Spleen (tissue), 11 donors: ENCODE measurements around the gene MEOX1. TPM values are rescaled to one million over a fixed set of nuclear protein-coding genes. Genes with fewer than 3 reads are reported as not detected.

ENCODE experiments used
- DNase-seq: peaks from one replicate; pipeline ENCODE4 v3.0.0-alpha.2; 2020
- H3K27ac ChIP-seq, 8 donors: fragments of 200-600 bp; sonication (generic) in 7 of 8; 1 replicate in 4 of 8; 2 replicates in 4 of 8; pipeline versions ENCODE4 v1.5.0 to v1.8.0; 2016 to 2021; ENCODE audit warnings: inconsistent platforms in 4 of 8, mild to moderate bottlenecking in 4 of 8, moderate library complexity in 1 of 8
- H3K27me3 ChIP-seq, 7 donors: fragments of 200-600 bp; sonication (generic) in 6 of 7; replicated peaks in 1 of 7; 1 replicate in 4 of 7; 2 replicates in 3 of 7; pipeline versions ENCODE4 v1.5.0 to v1.8.0; 2016 to 2021; ENCODE audit warnings: inconsistent platforms in 3 of 7, mild to moderate bottlenecking in 1 of 7
- H3K36me3 ChIP-seq, 6 donors: fragments of 200-600 bp; sonication (generic) in 5 of 6; 1 replicate in 4 of 6; 2 replicates in 2 of 6; pipeline versions ENCODE4 v1.5.0 to v1.8.0; 2016 to 2021; ENCODE audit warnings: inconsistent platforms in 2 of 6
- H3K4me1 ChIP-seq, 6 donors: fragments of 200-600 bp; sonication (generic) in 5 of 6; 1 replicate in 3 of 6; 2 replicates in 3 of 6; pipeline versions ENCODE4 v1.5.0 to v1.8.0; 2016 to 2021; ENCODE audit warnings: inconsistent platforms in 3 of 6
- H3K4me3 ChIP-seq, 8 donors: fragments of 200-600 bp; sonication (generic) in 7 of 8; 1 replicate in 4 of 8; 2 replicates in 4 of 8; pipeline versions ENCODE4 v1.5.0 to v1.8.0; 2016 to 2021; ENCODE audit warnings: inconsistent platforms in 4 of 8, mild to moderate bottlenecking in 4 of 8, moderate library complexity in 2 of 8
- H3K9me3 ChIP-seq, 8 donors: fragments of 200-600 bp; sonication (generic) in 7 of 8; 1 replicate in 4 of 8; 2 replicates in 4 of 8; pipeline versions ENCODE4 v1.5.0 to v1.8.0; 2016 to 2021; ENCODE audit warnings: inconsistent platforms in 4 of 8
- CTCF ChIP-seq, 11 experiments: fragments of 200-600 bp in 7 of 11; fragments of 450-650 bp in 4 of 11; sonication (generic) in 4 of 11; IDR thresholded peaks in 8 of 11; conservative IDR thresholded peaks in 3 of 11; 1 replicate in 7 of 11; 2 replicates in 4 of 11; pipeline versions ENCODE4 v1.4.0 to v1.8.0; 2016 to 2021; ENCODE audit warnings: antibody characterized with exemption in 11 of 11, inconsistent platforms in 4 of 11, mild to moderate bottlenecking in 1 of 11
- POLR2A ChIP-seq, 3 donors: fragments of 450-650 bp; IDR thresholded peaks; one replicate each; pipeline ENCODE4 v1.5.1; 2017; ENCODE audit warnings: antibody characterized with exemption in 3 of 3, mild to moderate bottlenecking in 1 of 3
- POLR2AphosphoS5 ChIP-seq, 3 donors: sonication (generic); formaldehyde crosslinking; IDR thresholded peaks; one replicate each; pipeline ENCODE4 v1.5.1; 2017; ENCODE audit warnings: antibody characterized with exemption in 3 of 3
- whole genome bisulfite sequencing, 5 donors: extraction: QIAGEN DNeasy Blood & Tissue Kit in 3 of 5; methylation state at CpG; one replicate each; pipeline versions ENCODE4 v1.1.5 to v1.1.7; 2013 to 2018; 5-methylcytosine and 5-hydroxymethylcytosine counted together
- intact Hi-C: fragments of 100-400 bp; cut with DNase I; formaldehyde crosslinking; loops from one replicate; pipeline ENCODE4 v1.15.0; 2023; ENCODE audit warnings: low total_unique reads
- polyA plus RNA-seq, 3 donors: library from polyadenylated mRNA; stranded (reverse); fragments of 200-250 nt; gene quantifications; one replicate each; pipeline ENCODE4 v1.2.1, GENCODE V29; 2013
- total RNA-seq, 7 donors: library from RNA; depleted of rRNA in 3 of 7; stranded (reverse); fragments of >200 nt in 3 of 7; fragmentation: NEBNext Ultra II Directional in 4 of 7; extraction: Animal tissue kit (Norgen Biotek cat#: 25700) in 4 of 7; gene quantifications; one replicate each; pipeline versions ENCODE4 v1.1.0 to v1.2.1, GENCODE V29; 2016 to 2021
- donor health status: healthy with polysubstance abuse.
- donor health status: DM: no; HTN: no; CAD: no; lungs with moderate emphysema.
- donor health status: DM: no; HTN: no; CAD: no.
- donor health status: Bipolar disorder and iron deficiency.
- donor health status: healthy.
- donor health status: DM: no; HTN: no; CAD: no.
- donor health status: DM: yes; HTN: yes; CAD: no.

The MEOX1 gene
- total and polyA plus RNA-seq, 10 donors = 4.1 to 46.9 (median 14.4) TPM

GRCh38 chr17:43676471-43676870, 14.7 kb upstream of the MEOX1 start:
- H3K9me3 ChIP-seq = no peaks in the 10 kb centered on the region
- TF ChIP-seq POLR2A (IDR thresholded peaks at IDR 0.05) (no peak), POLR2AphosphoS5 (IDR thresholded peaks at IDR 0.05) (no peak), CTCF (IDR thresholded peaks at IDR 0.05 in 8 of 11, conservative IDR thresholded peaks at IDR 0.05 in 3 of 11) (no peak)
- peaks cover 10 to 40% (median 22%) of the 10 kb centered on the region in 6 donors for H3K4me1 ChIP-seq
- intact Hi-C loops = no loop called here
- 42 to 58% (median 45%) methylated on average over 3 of the region's 3 CpGs for WGBS, 5 donors
- H3K27ac ChIP-seq = no peak overlapping the region
- no peak overlapping the region for H3K4me3 ChIP-seq
- no peaks in the 10 kb centered on the region for H3K27me3 ChIP-seq
- H3K36me3 ChIP-seq = no peaks in the 10 kb centered on the region
- DNase-seq = no peak

DNA sequence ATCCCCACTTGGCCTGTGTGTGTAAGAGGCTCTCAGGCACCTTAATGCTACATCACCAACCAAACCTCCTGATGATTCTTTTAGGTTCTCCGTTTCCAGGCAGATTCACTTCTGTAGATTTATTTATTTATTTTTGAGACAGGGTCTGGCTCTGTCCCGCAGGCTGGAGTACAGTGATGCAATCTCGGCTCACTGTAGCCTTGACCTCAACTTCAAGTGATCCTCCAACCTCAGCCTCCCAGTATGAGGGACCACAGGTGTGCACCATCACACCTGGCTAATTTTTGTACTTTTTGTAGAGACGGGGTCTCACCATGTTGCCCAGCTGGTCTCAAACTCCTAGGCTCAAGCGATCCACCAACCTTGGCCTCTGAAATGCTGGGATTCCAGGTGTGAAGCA, 12.7 kb upstream of the MEOX1 start:
- H3K36me3 ChIP-seq = no peaks in the 10 kb centered on the region
- 83 to 93% (median 90%) methylated on average over 5 of the region's 5 CpGs for WGBS, 5 donors
- H3K4me1 ChIP-seq = peaks cover 12 to 53% (median 32%) of the 10 kb centered on the region in 6 donors
- intact Hi-C loops = loop anchor here (2.0 kb wide), 1 partner anchor 98 kb away; no protein-coding TSS in a partner anchor
- no peaks in the 10 kb centered on the region for H3K9me3 ChIP-seq
- no peaks in the 10 kb centered on the region for H3K27me3 ChIP-seq
- TF ChIP-seq POLR2AphosphoS5 (IDR thresholded peaks at IDR 0.05) (no peak), POLR2A (IDR thresholded peaks at IDR 0.05) (no peak), CTCF (IDR thresholded peaks at IDR 0.05 in 8 of 11, conservative IDR thresholded peaks at IDR 0.05 in 3 of 11) (no peak)
- H3K4me3 ChIP-seq = no peak overlapping the region
- DNase-seq = no peak
- H3K27ac ChIP-seq = no peak overlapping the region

GRCh38 chr17:43673516-43674323, 12.0 kb upstream of the MEOX1 start:
- 53 to 64% (median 56%) methylated on average over 14 of the region's 14 CpGs for WGBS, 5 donors
- peak; percentile 84 for DNase-seq
- H3K27me3 ChIP-seq = no peaks in the 10 kb centered on the region
- H3K4me1 ChIP-seq = peaks cover 12 to 50% (median 32%) of the 10 kb centered on the region in 6 donors
- no peaks in the 10 kb centered on the region for H3K9me3 ChIP-seq
- H3K27ac ChIP-seq = peak overlapping the region in 2 of 8 donors; percentile 22 to 31
- H3K36me3 ChIP-seq = no peaks in the 10 kb centered on the region
- intact Hi-C loops = loop anchor here (2.0 kb wide), 1 partner anchor 97 kb away; no protein-coding TSS in a partner anchor
- no peak for TF ChIP-seq POLR2AphosphoS5 (IDR thresholded peaks at IDR 0.05)
- peak; percentile 73 to 95 (median 90) for TF ChIP-seq CTCF (IDR thresholded peaks at IDR 0.05 in 8 of 11, conservative IDR thresholded peaks at IDR 0.05 in 3 of 11)
- H3K4me3 ChIP-seq = no peak overlapping the region

- intact Hi-C loops = no loop called here
- 79 to 85% (median 83%) methylated on average over 3 of the region's 3 CpGs for WGBS, 5 donors
- Histone ChIP-seq H3K36me3 (no peaks in the 10 kb centered on the region), H3K4me3 (no peak overlapping the region), H3K27ac (no peak overlapping the region), H3K4me1 (peaks cover 2 to 39% (median 19%) of the 10 kb centered on the region in 6 donors), H3K27me3 (no peaks in the 10 kb centered on the region), H3K9me3 (no peaks in the 10 kb centered on the region)
- TF ChIP-seq POLR2A (IDR thresholded peaks at IDR 0.05) (no peak), CTCF (IDR thresholded peaks at IDR 0.05 in 8 of 11, conservative IDR thresholded peaks at IDR 0.05 in 3 of 11) (no peak), POLR2AphosphoS5 (IDR thresholded peaks at IDR 0.05) (no peak)
- no peak for DNase-seq
These were observed 10.2 kb upstream of the MEOX1 start for GRCh38 chr17:43671755-43672519.
